ENCODE results near the gene POU5F1. TPM values are rescaled to one million over a fixed set of nuclear protein-coding genes. Genes with fewer than 3 reads are reported as not detected.
"Not testable (repeated sequence)": the region's sequence is repeated elsewhere in the genome, so short reads cannot be mapped to it uniquely, and the experiment has no call there.

Gene POU5F1
- total RNA-seq, 1 experiment from 2014 or later: not detected

GRCh38 chr6:31202259-31203166 lies 32.0 kb upstream of the POU5F1 start:
- Histone ChIP-seq H3K9me2 (replicated peaks; ENCODE audit: low read length) (no peaks in the 10 kb centered on the region), H3K27me3 (ENCODE audit: low read length) (no peaks in the 10 kb centered on the region), H3K4me2 (ENCODE audit: low read length) (peak overlapping the region; percentile 92), H3K79me2 (ENCODE audit: low read length) (peaks cover 25% of the 10 kb centered on the region), H3K9me3 (ENCODE audit: low read length) (no peaks in the 10 kb centered on the region), H3K36me3 (ENCODE audit: low read depth, low read length) (peaks cover 8% of the 10 kb centered on the region), H2AFZ (ENCODE audit: low read length) (no peak overlapping the region), H4K20me1 (ENCODE audit: low read length) (no peaks in the 10 kb centered on the region), H3K4me1 (ENCODE audit: insufficient read depth, low read length) (peaks cover 36% of the 10 kb centered on the region), H3K9ac (ENCODE audit: low read length) (peak overlapping the region; percentile 17), H3F3A (ENCODE audit: low read length, unreplicated experiment) (peaks cover 8% of the 10 kb centered on the region), H3K27ac (ENCODE audit: low read length) (peak overlapping the region; percentile 92), H3K4me3 (ENCODE audit: low read length) (peak overlapping the region; percentile 73)
- intact Hi-C loops (cut with micrococcal nuclease): loop anchor here (5.0 kb wide), 1 partner anchor 45 kb away; no protein-coding TSS in a partner anchor
- peak; percentile 74 for DNase-seq
- TF ChIP-seq, protein P1, sequence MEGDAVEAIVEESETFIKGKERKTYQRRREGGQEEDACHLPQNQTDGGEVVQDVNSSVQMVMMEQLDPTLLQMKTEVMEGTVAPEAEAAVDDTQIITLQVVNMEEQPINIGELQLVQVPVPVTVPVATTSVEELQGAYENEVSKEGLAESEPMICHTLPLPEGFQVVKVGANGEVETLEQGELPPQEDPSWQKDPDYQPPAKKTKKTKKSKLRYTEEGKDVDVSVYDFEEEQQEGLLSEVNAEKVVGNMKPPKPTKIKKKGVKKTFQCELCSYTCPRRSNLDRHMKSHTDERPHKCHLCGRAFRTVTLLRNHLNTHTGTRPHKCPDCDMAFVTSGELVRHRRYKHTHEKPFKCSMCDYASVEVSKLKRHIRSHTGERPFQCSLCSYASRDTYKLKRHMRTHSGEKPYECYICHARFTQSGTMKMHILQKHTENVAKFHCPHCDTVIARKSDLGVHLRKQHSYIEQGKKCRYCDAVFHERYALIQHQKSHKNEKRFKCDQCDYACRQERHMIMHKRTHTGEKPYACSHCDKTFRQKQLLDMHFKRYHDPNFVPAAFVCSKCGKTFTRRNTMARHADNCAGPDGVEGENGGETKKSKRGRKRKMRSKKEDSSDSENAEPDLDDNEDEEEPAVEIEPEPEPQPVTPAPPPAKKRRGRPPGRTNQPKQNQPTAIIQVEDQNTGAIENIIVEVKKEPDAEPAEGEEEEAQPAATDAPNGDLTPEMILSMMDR (conservative IDR thresholded peaks at IDR 0.05; ENCODE audit: low read depth, low read length): no peak
- TF ChIP-seq EZH2 (IDR thresholded peaks at IDR 0.05; ENCODE audit: low read length, unreplicated experiment): no peak
- TF ChIP-seq EZH2phosphoT487 (IDR thresholded peaks at IDR 0.05; ENCODE audit: borderline replicate concordance, low read length): no peak
- ATAC-seq: peak; percentile 19
- no TSS peak for BruUV-seq (replicated peaks)
- POLR2A ChIA-PET (ENCODE audit: unreplicated experiment): interaction anchor here (0.6 to 1.0 kb wide), 2 partner anchors 115 to 164 kb away, joined by 3 to 7 read pairs; no protein-coding TSS in a partner anchor
- CTCF ChIA-PET: interaction anchor here (0.6 kb wide), 2 partner anchors 44 to 95 kb away, joined by 4 to 9 read pairs; partner anchors contain the start of gene TCF19

- H3K9me3 ChIP-seq (ENCODE audit: low read length); H3K27me3 ChIP-seq (ENCODE audit: low read length); intact Hi-C loops (cut with micrococcal nuclease); ATAC-seq; H4K20me1 ChIP-seq (ENCODE audit: low read length); BruUV-seq (replicated peaks); H2AFZ ChIP-seq (ENCODE audit: low read length); H3K9ac ChIP-seq (ENCODE audit: low read length); H3F3A ChIP-seq (ENCODE audit: low read length, unreplicated experiment); CTCF ChIA-PET; POLR2A ChIA-PET (ENCODE audit: unreplicated experiment); H3K9me2 ChIP-seq (replicated peaks; ENCODE audit: low read length); H3K36me3 ChIP-seq (ENCODE audit: low read depth, low read length); H3K27ac ChIP-seq (ENCODE audit: low read length); DNase-seq: not testable (repeated sequence)
- Histone ChIP-seq H3K79me2 (ENCODE audit: low read length) (peaks cover 25% of the 10 kb centered on the region), H3K4me2 (ENCODE audit: low read length) (peak overlapping the region; percentile 71; the same call in 1 of the 2 replicates), H3K4me3 (ENCODE audit: low read length) (peak overlapping the region; percentile 80; the same call in 1 of the 2 replicates), H3K4me1 (ENCODE audit: insufficient read depth, low read length) (peaks cover 27% of the 10 kb centered on the region)
These were observed 28.6 kb upstream of the POU5F1 start for GRCh38 chr6:31199105-31199452.

- H3K36me3 ChIP-seq (ENCODE audit: low read depth, low read length): peaks cover 8% of the 10 kb centered on the region
- H3K9ac ChIP-seq (ENCODE audit: low read length): peak overlapping the region; percentile 73
- peak overlapping the region; percentile 71 for H3K4me2 ChIP-seq (ENCODE audit: low read length)
- H4K20me1 ChIP-seq (ENCODE audit: low read length): no peaks in the 10 kb centered on the region
- peak overlapping the region; percentile 83 for H3K27ac ChIP-seq (ENCODE audit: low read length)
- H3K9me2 ChIP-seq (replicated peaks; ENCODE audit: low read length): no peaks in the 10 kb centered on the region
- H3K4me1 ChIP-seq (ENCODE audit: insufficient read depth, low read length): peaks cover 15% of the 10 kb centered on the region
- ChIA-PET CTCF (interaction anchor here (1.4 kb wide), 1 partner anchor 169 kb away, joined by 7 read pairs; no protein-coding TSS in a partner anchor), POLR2A (ENCODE audit: unreplicated experiment) (no interaction called here)
- H3K27me3 ChIP-seq (ENCODE audit: low read length): no peaks in the 10 kb centered on the region
- ATAC-seq: peak; percentile 84
- TSS peak; percentile 87 for BruUV-seq (replicated peaks)
- H2AFZ ChIP-seq (ENCODE audit: low read length): peak overlapping the region; percentile 76
- no peaks in the 10 kb centered on the region for H3F3A ChIP-seq (ENCODE audit: low read length, unreplicated experiment)
- intact Hi-C loops (cut with micrococcal nuclease): loop anchor here (1.0 to 2.0 kb wide), 2 partner anchors 75 to 170 kb away; partner anchors contain the start of gene HLA-C
- peaks cover 25% of the 10 kb centered on the region for H3K79me2 ChIP-seq (ENCODE audit: low read length)
- DNase-seq: peak; percentile 87
- H3K4me3 ChIP-seq (ENCODE audit: low read length): peak overlapping the region; percentile 80
- H3K9me3 ChIP-seq (ENCODE audit: low read length): no peaks in the 10 kb centered on the region
- no peak for TF ChIP-seq EZH2phosphoT487 (IDR thresholded peaks at IDR 0.05; ENCODE audit: borderline replicate concordance, low read length)
- TF ChIP-seq, protein P1 (conservative IDR thresholded peaks at IDR 0.05; ENCODE audit: low read depth, low read length): no peak
- no peak for TF ChIP-seq EZH2 (IDR thresholded peaks at IDR 0.05; ENCODE audit: low read length, unreplicated experiment)
These were observed 27.2 kb upstream of the POU5F1 start for GRCh38 chr6:31197559-31198305.

DNA sequence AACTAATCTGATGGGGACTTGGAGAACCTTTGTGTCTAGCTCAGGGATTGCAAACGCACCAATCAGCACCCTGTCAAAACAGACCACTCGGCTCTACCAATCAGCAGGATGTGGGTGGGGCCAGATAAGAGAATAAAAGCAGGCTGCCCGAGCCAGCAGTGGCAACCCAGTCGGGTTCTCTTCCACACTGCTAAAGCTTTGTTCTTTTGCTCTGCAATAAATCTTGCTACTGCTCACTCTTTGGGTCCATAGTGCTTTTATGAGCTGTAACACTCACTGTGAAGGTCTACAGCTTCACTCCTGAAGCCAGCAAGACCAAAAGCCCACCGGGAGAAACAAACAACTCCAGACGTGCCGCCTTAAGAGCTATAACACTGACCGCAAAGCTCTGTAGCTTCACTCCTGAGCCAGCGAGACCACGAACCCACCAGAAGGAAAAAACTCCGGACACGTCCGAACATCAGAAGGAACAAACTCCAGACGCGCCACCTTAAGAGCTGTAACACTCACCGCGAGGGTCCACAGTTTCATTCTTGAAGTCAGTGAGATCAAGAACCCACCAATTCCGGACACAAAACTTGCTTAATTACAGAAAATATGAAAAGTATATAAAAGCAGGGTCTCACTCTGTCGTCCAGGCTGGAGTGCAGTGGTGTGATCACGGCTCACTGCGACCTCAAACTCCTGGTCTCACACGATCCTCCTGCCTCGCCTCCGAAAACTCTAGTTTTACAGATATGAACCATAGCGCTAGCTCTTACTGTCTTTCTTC lies 26.0 kb upstream of the POU5F1 start:
- Histone ChIP-seq H3K4me2 (ENCODE audit: low read length) (peak overlapping the region; percentile 71), H3K79me2 (ENCODE audit: low read length) (peaks cover 25% of the 10 kb centered on the region), H3K4me3 (ENCODE audit: low read length) (peak overlapping the region; percentile 80), H2AFZ (ENCODE audit: low read length) (0 out of 2 replicates have a peak overlapping the region, but pooled peaks have one; percentile 76)
- peak; percentile 22 for DNase-seq
- H3K4me1 ChIP-seq (ENCODE audit: insufficient read depth, low read length); H3K9ac ChIP-seq (ENCODE audit: low read length); H3K9me2 ChIP-seq (replicated peaks; ENCODE audit: low read length); BruUV-seq (replicated peaks); H3K27me3 ChIP-seq (ENCODE audit: low read length); H3K9me3 ChIP-seq (ENCODE audit: low read length); ATAC-seq; H3K36me3 ChIP-seq (ENCODE audit: low read depth, low read length); H4K20me1 ChIP-seq (ENCODE audit: low read length); H3K27ac ChIP-seq (ENCODE audit: low read length); H3F3A ChIP-seq (ENCODE audit: low read length, unreplicated experiment): not testable (repeated sequence)
- POLR2A ChIA-PET (ENCODE audit: unreplicated experiment): interaction anchor here (0.6 kb wide), 1 partner anchor 38 kb away, joined by 5 read pairs; the partner anchor contains the start of gene TCF19
- CTCF ChIA-PET: interaction anchor here (1.4 kb wide), 1 partner anchor 170 kb away, joined by 7 read pairs; no protein-coding TSS in a partner anchor
- intact Hi-C loops (cut with micrococcal nuclease): loop anchor here (1.0 to 2.0 kb wide), 2 partner anchors 76 to 171 kb away; partner anchors contain the start of gene HLA-C
